ENCODE results near the gene AK8. TPM values are rescaled to one million over a fixed set of nuclear protein-coding genes. Genes with fewer than 3 reads are reported as not detected.

Gene AK8
- total RNA-seq, 4 donors from 2014 or later = 1.4 to 3.7 (median 1.8) TPM

- no peak for DNase-seq (ENCODE audit: low spot score in 2 of 2)
- Histone ChIP-seq H3K4me1 (peaks cover 6% of the 10 kb centered on the region), H3K4me3 (no peak overlapping the region), H3K9me3 (no peaks in the 10 kb centered on the region), H3K27ac (no peak overlapping the region), H3K36me3 (peaks cover 51% of the 10 kb centered on the region), H3K27me3 (no peaks in the 10 kb centered on the region)
- TF ChIP-seq CTCF (IDR thresholded peaks at IDR 0.05) (no peak), POLR2AphosphoS5 (IDR thresholded peaks at IDR 0.05) (no peak)
- WGBS = 60% methylated on average over 3 of the region's 3 CpGs
These were observed 198.0 kb downstream of the AK8 start for GRCh38 chr9:132679946-132680625.

GRCh38 chr9:132677976-132678375 is 200.1 kb downstream of the AK8 start:
- H3K27ac ChIP-seq = no peak overlapping the region
- H3K4me3 ChIP-seq = no peak overlapping the region
- no peak for TF ChIP-seq POLR2AphosphoS5 (IDR thresholded peaks at IDR 0.05)
- TF ChIP-seq CTCF (IDR thresholded peaks at IDR 0.05) = no peak
- no peaks in the 10 kb centered on the region for H3K9me3 ChIP-seq
- no peak for DNase-seq (ENCODE audit: low spot score in 2 of 2)
- no peaks in the 10 kb centered on the region for H3K27me3 ChIP-seq
- H3K4me1 ChIP-seq = peaks cover 22% of the 10 kb centered on the region
- peaks cover 32% of the 10 kb centered on the region for H3K36me3 ChIP-seq
- WGBS = 94% methylated on average over 8 of the region's 8 CpGs

Other genes with a start within 250 kb of the AK8 start
- 10 to 100 TPM; 18.6 to 35.8 (median 20.5) TPM for gene DDX31, start 208.3 kb downstream of the AK8 start, total RNA-seq
- 10 to 100 TPM; 16.6 to 25.9 (median 24.1) TPM for gene GTF3C4, start 207.8 kb downstream of the AK8 start, total RNA-seq
- gene SPACA9, start 614 bp upstream of the AK8 start, total RNA-seq = 10 to 100 TPM in 1 of 4 donors, 1 to 10 TPM in 3; 8.7 to 10.3 (median 9.9) TPM
- gene TSC1, start 66.3 kb upstream of the AK8 start, total RNA-seq = 100 to 1,000 TPM in 1 of 4 donors, 10 to 100 TPM in 3; 36.4 to 155 (median 46.6) TPM
- gene GFI1B, start 100.4 kb upstream of the AK8 start, total RNA-seq = not detected
- 100 to 1,000 TPM in 1 of 4 donors, 10 to 100 TPM in 3; 55.8 to 103 (median 63.1) TPM for gene GTF3C5, start 152.7 kb upstream of the AK8 start, total RNA-seq
- gene CEL, start 183.7 kb upstream of the AK8 start, total RNA-seq = 10 to 100 TPM in 1 of 4 donors, 1 to 10 TPM in 3; 5.2 to 10.7 (median 5.9) TPM
- 100 to 1,000 TPM; 173 to 244 (median 212) TPM for gene RALGDS, start 243.0 kb upstream of the AK8 start, total RNA-seq